ENCODE results near the gene EVI5L. TPM values are rescaled to one million over a fixed set of nuclear protein-coding genes. Genes with fewer than 3 reads are reported as not detected.
A peak's percentile ranks its signal among the peaks of the same experiment; 100 is the strongest.

EVI5L gene
- total and polyA plus RNA-seq, 2 of the 13 experiments (the other 11 are each of a cell fraction or from before 2014, with no cell fraction given), result 1.7 to 2.4 TPM

DNA sequence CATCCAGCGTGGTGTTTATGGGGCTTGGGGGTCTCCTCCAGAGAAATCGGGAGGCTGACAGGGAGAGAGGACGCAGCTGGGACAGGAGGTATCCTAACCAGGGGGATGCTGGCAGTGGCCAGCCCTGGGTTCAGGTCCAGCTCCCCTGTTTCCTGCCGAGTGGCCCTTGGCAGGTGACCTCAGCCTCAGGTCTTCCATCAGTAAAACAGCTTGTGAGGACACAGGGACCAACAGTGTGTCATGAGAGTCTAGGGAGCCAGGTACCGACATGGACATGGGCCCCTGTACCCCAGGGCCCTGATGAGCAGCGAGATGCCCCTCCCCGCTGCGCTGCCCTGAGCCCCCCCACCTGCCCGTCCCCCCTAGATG is 19.6 kb downstream of the EVI5L start:
- no peak for FAIRE-seq
- in situ Hi-C loops (cut with HindIII; ENCODE audit: extremely low pct_ligation_motif_present, low pct_unique_long_range_greater_than_20kb), result no loop called here

DNA sequence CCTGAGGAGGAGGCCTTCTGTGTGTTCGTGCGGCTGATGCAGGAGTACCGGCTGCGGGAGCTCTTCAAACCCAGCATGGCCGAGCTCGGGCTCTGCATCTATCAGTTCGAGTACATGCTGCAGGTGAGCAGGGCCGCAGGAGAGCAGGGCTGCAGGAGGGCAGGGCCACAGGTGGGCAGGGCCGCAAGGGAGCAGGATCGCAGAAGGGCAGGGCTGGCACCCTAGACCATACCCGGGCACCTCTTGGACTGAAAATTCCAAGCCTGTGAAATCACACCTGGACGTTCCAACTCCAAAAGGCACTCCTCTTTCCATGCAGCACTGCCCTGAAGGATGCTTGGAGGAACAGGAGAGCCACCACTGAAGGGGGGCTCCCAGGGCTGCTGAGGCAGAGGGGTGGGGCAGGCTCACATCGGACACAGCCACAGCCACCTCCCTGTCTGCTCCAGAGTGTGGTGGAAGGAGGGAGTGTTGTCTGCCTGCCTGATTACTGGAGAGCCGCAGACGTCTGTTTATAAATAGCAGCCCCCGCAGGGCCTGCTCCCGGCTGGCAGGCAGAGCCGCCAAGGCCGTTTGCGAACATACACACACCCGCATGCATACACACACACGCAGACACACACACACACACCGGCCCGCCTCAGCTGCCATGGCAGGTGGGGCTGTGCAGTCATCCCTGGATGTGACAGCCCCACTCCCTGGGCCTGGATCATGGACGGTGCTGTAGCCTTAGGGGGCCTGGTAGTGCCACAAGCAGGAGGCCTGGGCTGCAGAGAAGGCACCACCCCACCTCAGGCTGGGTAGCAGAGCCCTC is 20.2 kb downstream of the EVI5L start:
- in situ Hi-C loops (cut with HindIII; ENCODE audit: extremely low pct_ligation_motif_present, low pct_unique_long_range_greater_than_20kb), result loop anchor here (5.0 kb wide), 1 partner anchor 72 kb away; the partner anchor contains the start of gene SNAPC2
- ChIA-PET POLR2A (interaction anchor here (0.8 kb wide), 1 partner anchor 93 kb away, joined by 3 read pairs; the partner anchor contains the start of gene TIMM44), CTCF (ENCODE audit: low intra/inter-chr PET ratio, low total read pairs) (no interaction called here)
- intact Hi-C loops (cut with micrococcal nuclease; ENCODE audit: unreplicated experiment), result no loop called here
- DNase-seq (ENCODE audit: low spot score) (no peak), FAIRE-seq (no peak), ATAC-seq (no peak)
- Histone ChIP-seq H4K20me1 (ENCODE audit: insufficient read depth, low read length) (no peaks in the 10 kb centered on the region), H2AFZ (ENCODE audit: low read length) (no peak overlapping the region), H3K4me2 (ENCODE audit: low read depth, low read length) (no peak overlapping the region), H3K9me3 (ENCODE audit: low read length) (no peaks in the 10 kb centered on the region), H3K4me3 (replicated peaks in 1 of 3; ENCODE audit: insufficient read depth in 1 of 3, low read depth in 2 of 3, low read length in 3 of 3) (no peak overlapping the region), H3K27me3 (ENCODE audit: control insufficient read depth in 1 of 2, insufficient read depth in 2 of 2, low read length in 2 of 2) (peaks cover 0 to 5% of the 10 kb centered on the region in 2 experiments; a peak in 2 of 5 replicates), H3K27ac (ENCODE audit: extremely low read length, insufficient read depth, low read length) (no peak overlapping the region), H3K36me3 (replicated peaks in 1 of 2; ENCODE audit: control insufficient read depth in 1 of 2, insufficient read depth in 2 of 2, low read length in 2 of 2) (no peaks in the 10 kb centered on the region), H3K79me2 (ENCODE audit: insufficient read depth, low read length) (no peaks in the 10 kb centered on the region), H3K9ac (ENCODE audit: insufficient read depth, low read depth, low read length) (no peak overlapping the region), H3K4me1 (ENCODE audit: insufficient read depth, low read length) (peaks cover 29% of the 10 kb centered on the region)
- TF ChIP-seq, protein P1, sequence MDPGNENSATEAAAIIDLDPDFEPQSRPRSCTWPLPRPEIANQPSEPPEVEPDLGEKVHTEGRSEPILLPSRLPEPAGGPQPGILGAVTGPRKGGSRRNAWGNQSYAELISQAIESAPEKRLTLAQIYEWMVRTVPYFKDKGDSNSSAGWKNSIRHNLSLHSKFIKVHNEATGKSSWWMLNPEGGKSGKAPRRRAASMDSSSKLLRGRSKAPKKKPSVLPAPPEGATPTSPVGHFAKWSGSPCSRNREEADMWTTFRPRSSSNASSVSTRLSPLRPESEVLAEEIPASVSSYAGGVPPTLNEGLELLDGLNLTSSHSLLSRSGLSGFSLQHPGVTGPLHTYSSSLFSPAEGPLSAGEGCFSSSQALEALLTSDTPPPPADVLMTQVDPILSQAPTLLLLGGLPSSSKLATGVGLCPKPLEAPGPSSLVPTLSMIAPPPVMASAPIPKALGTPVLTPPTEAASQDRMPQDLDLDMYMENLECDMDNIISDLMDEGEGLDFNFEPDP (CRISPR knock-in tag; conservative IDR thresholded peaks at IDR 0.05), result 0 out of 2 replicates have a peak, but pooled peaks have one; percentile 23
- TF ChIP-seq JDP2 (CRISPR knock-in tag; IDR thresholded peaks at IDR 0.05; ENCODE audit: borderline replicate concordance), result no peak
- WGBS (ENCODE audit: low lambda C conversion rate), result 77% methylated on average over 6 of the region's 25 CpGs
- BruUV-seq (replicated peaks), result no TSS peak

More for the DNA sequence above, 19.6 kb downstream of the EVI5L start:
- no peak for TF ChIP-seq ZFP1 (CRISPR knock-in tag; IDR thresholded peaks at IDR 0.05)
- TF ChIP-seq MED8 (CRISPR knock-in tag; IDR thresholded peaks at IDR 0.05; ENCODE audit: insufficient replicate concordance), result no peak
- TF ChIP-seq ZNF816 (CRISPR knock-in tag; IDR thresholded peaks at IDR 0.05; ENCODE audit: borderline replicate concordance), result no peak
- TF ChIP-seq, protein P2, sequence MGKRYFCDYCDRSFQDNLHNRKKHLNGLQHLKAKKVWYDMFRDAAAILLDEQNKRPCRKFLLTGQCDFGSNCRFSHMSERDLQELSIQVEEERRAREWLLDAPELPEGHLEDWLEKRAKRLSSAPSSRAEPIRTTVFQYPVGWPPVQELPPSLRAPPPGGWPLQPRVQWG (CRISPR knock-in tag; IDR thresholded peaks at IDR 0.05; ENCODE audit: borderline replicate concordance, low read depth), result no peak
- TF ChIP-seq MXI1 (IDR thresholded peaks at IDR 0.05; ENCODE audit: borderline replicate concordance, low read depth, low read length), result no peak
- Histone ChIP-seq H4K20me1 (ENCODE audit: insufficient read depth, low read length) (no peaks in the 10 kb centered on the region), H3K27ac (ENCODE audit: extremely low read length, insufficient read depth, low read length) (no peak overlapping the region), H3K4me3 (replicated peaks in 1 of 3; ENCODE audit: insufficient read depth in 1 of 3, low read depth in 2 of 3, low read length in 3 of 3) (no peak overlapping the region), H3K27me3 (ENCODE audit: control insufficient read depth in 1 of 2, insufficient read depth in 2 of 2, low read length in 2 of 2) (peaks cover 0 to 5% of the 10 kb centered on the region in 2 experiments; a peak in 2 of 5 replicates), H3K9ac (ENCODE audit: insufficient read depth, low read depth, low read length) (no peak overlapping the region), H3K4me1 (ENCODE audit: insufficient read depth, low read length) (peaks cover 35% of the 10 kb centered on the region), H3K36me3 (replicated peaks in 1 of 2; ENCODE audit: control insufficient read depth in 1 of 2, insufficient read depth in 2 of 2, low read length in 2 of 2) (no peaks in the 10 kb centered on the region), H3K9me3 (ENCODE audit: low read length) (no peaks in the 10 kb centered on the region), H3K79me2 (ENCODE audit: insufficient read depth, low read length) (no peaks in the 10 kb centered on the region), H3K4me2 (ENCODE audit: low read depth, low read length) (no peak overlapping the region), H2AFZ (ENCODE audit: low read length) (no peak overlapping the region)
- POLR2A ChIA-PET, result interaction anchor here (0.8 kb wide), 1 partner anchor 94 kb away, joined by 3 read pairs; the partner anchor contains the start of gene TIMM44
- DNase-seq (ENCODE audit: low spot score) (no peak), ATAC-seq (no peak)
- CTCF ChIA-PET (ENCODE audit: low intra/inter-chr PET ratio, low total read pairs), result no interaction called here
- BruUV-seq (replicated peaks), result no TSS peak
- WGBS (ENCODE audit: low lambda C conversion rate), result 40% methylated on average over 1 of the region's 9 CpGs
- intact Hi-C loops (cut with micrococcal nuclease; ENCODE audit: unreplicated experiment), result no loop called here
